Caco-2 (cell line): ENCODE data around the gene PRG3. TPM values are rescaled to one million over a fixed set of nuclear protein-coding genes. Genes with fewer than 3 reads are reported as not detected.

Experiments
- BruUV-seq: library from RNA; stranded (reverse); fragments of 400-500 nt; replicated peaks from 2 replicates; lab custom pipeline; 2021; lab: Mats Ljungman, UMichigan
- CTCF ChIA-PET: fragments of 300-600 bp; sonication (Branson Sonifier 250); formaldehyde crosslinking; loops from one replicate; lab custom pipeline; 2022; ENCODE audit warnings: antibody characterized with exemption; lab: Charles Lee
- POLR2A ChIA-PET: fragments of 300-600 bp; sonication (Branson Sonifier 250); formaldehyde crosslinking; loops from one replicate; lab custom pipeline; 2022; ENCODE audit warnings: antibody characterized with exemption; lab: Charles Lee
- DNase-seq, 2 experiments: peaks; one replicate each; pipeline versions ENCODE4 v3.0.0 to v3.0.0-alpha.2; 2020 to 2022
- H3K27me3 ChIP-seq: replicated peaks from 2 replicates; pipeline ENCODE4 v1.6.0; 2011; ENCODE audit warnings: low read length; ENCODE audit not compliant: control insufficient read depth, insufficient read depth
- H3K36me3 ChIP-seq: 2 replicates; pipeline ENCODE4 v1.5.1; 2011; ENCODE audit warnings: low read length; ENCODE audit not compliant: control insufficient read depth, insufficient read depth
- H3K4me1 ChIP-seq: fragments of 250-450 bp; sonication (Bioruptor Pico); 2 replicates; pipeline ENCODE4 v1.5.1; 2020; ENCODE audit warnings: mild to moderate bottlenecking
- H3K4me3 ChIP-seq: 2 replicates; pipeline ENCODE4 v1.5.1; 2011; ENCODE audit warnings: low read depth, mild to moderate bottlenecking, control low read depth, low read length
- H3K9me3 ChIP-seq: fragments of 250-450 bp; sonication (Bioruptor Pico); 2 replicates; pipeline ENCODE4 v1.5.1; 2020; ENCODE audit warnings: mild to moderate bottlenecking, moderate library complexity
- H3K27ac Mint-ChIP-seq: one replicate; pipeline ENCODE4 v1.8.0; 2022; ENCODE audit warnings: mixed read lengths; ENCODE audit not compliant: unreplicated experiment
- H3K27me3 Mint-ChIP-seq: one replicate; pipeline ENCODE4 v1.8.0; 2022; ENCODE audit warnings: mixed read lengths; ENCODE audit not compliant: insufficient read depth, unreplicated experiment
- H3K36me3 Mint-ChIP-seq: one replicate; pipeline ENCODE4 v1.8.0; 2022; ENCODE audit warnings: mild to moderate bottlenecking, mixed read lengths; ENCODE audit not compliant: insufficient read depth, unreplicated experiment
- H3K4me1 Mint-ChIP-seq: one replicate; pipeline ENCODE4 v1.8.0; 2022; ENCODE audit warnings: low read depth, mixed read lengths; ENCODE audit not compliant: unreplicated experiment
- H3K4me3 Mint-ChIP-seq: one replicate; pipeline ENCODE4 v1.8.0; 2022; ENCODE audit warnings: mild to moderate bottlenecking, moderate library complexity, mixed read lengths; ENCODE audit not compliant: unreplicated experiment
- H3K9me3 Mint-ChIP-seq: one replicate; pipeline ENCODE4 v1.8.0; 2022; ENCODE audit warnings: mixed read lengths; ENCODE audit not compliant: unreplicated experiment
- intact Hi-C: fragments of 100-400 bp; cut with micrococcal nuclease; formaldehyde crosslinking; loops from one replicate; pipeline ENCODE4 v1.10.0; 2022; ENCODE audit not compliant: unreplicated experiment
- total RNA-seq: library from RNA; stranded (reverse); gene quantifications from 2 replicates; pipeline ENCODE4 v1.2.3, GENCODE V29; 2022
- TF ChIP-seq, protein P1 (sequence below), 2 experiments: fragments of 200-600 bp in 1 of 2; IDR thresholded peaks; 1 replicate in 1 of 2; 2 replicates in 1 of 2; pipeline versions ENCODE4 v1.5.1 to v1.8.0; 2011 to 2022; ENCODE audit warnings: antibody characterized with exemption in 1 of 2, control low read depth in 1 of 2, inconsistent platforms in 1 of 2, low read depth in 1 of 2, low read length in 1 of 2, mild to moderate bottlenecking in 1 of 2, moderate library complexity in 1 of 2; ENCODE audit not compliant: insufficient read depth in 1 of 2, severe bottlenecking in 1 of 2, unreplicated experiment in 1 of 2

PRG3 gene
- total RNA-seq, 1 experiment from 2014 or later = not detected

DNA sequence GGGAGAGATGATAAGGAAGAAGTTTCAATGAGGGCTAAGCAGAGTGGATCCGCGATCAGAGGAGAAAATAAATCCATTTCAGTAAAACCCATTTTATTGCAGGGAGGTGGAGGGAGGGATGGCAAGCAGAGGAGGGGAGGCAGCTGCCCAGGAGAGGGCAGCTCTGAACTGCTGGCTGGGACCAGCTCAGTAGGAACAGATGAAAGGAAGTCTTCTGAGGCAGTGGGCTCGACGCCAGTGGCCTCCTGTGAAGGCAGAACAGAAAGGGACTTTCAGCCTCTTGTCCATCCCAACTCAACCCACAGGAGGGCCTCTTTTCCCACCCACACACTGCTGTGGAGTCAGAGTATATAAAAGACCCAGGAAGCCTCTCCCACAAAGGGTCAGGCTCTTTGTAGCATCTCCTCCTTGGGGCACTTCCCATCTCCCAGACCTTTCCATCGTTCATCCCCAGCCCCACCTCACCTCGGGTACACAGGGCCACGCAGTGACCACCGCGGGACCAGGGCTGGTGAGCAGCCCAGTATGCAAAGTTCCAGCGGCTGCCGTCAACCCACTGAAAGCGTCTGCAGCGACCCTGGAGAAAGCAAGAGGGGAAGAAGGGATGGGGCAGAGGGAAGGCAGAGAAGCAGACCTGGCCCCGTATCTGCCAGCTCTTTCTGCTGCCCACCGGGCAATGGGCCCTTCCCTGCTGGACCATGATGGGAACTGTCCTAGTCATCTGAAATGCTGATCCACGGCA lies 6.5 kb upstream of the PRG3 start:
- CTCF ChIA-PET = no interaction called here
- peaks cover 30% of the 10 kb centered on the region for H3K27me3 Mint-ChIP-seq
- no peak overlapping the region for H3K27ac Mint-ChIP-seq
- Histone ChIP-seq H3K4me1 (no peaks in the 10 kb centered on the region), H3K27me3 (no peaks in the 10 kb centered on the region), H3K36me3 (no peaks in the 10 kb centered on the region), H3K9me3 (no peaks in the 10 kb centered on the region), H3K4me3 (no peak overlapping the region)
- POLR2A ChIA-PET = no interaction called here
- H3K36me3 Mint-ChIP-seq = no peaks in the 10 kb centered on the region
- H3K9me3 Mint-ChIP-seq = no peaks in the 10 kb centered on the region
- H3K4me1 Mint-ChIP-seq = no peaks in the 10 kb centered on the region
- DNase-seq = no peak
- intact Hi-C loops = no loop called here
- no peak overlapping the region for H3K4me3 Mint-ChIP-seq
- BruUV-seq = no TSS peak
- TF ChIP-seq, protein P1, sequence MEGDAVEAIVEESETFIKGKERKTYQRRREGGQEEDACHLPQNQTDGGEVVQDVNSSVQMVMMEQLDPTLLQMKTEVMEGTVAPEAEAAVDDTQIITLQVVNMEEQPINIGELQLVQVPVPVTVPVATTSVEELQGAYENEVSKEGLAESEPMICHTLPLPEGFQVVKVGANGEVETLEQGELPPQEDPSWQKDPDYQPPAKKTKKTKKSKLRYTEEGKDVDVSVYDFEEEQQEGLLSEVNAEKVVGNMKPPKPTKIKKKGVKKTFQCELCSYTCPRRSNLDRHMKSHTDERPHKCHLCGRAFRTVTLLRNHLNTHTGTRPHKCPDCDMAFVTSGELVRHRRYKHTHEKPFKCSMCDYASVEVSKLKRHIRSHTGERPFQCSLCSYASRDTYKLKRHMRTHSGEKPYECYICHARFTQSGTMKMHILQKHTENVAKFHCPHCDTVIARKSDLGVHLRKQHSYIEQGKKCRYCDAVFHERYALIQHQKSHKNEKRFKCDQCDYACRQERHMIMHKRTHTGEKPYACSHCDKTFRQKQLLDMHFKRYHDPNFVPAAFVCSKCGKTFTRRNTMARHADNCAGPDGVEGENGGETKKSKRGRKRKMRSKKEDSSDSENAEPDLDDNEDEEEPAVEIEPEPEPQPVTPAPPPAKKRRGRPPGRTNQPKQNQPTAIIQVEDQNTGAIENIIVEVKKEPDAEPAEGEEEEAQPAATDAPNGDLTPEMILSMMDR (IDR thresholded peaks at IDR 0.05; ENCODE audit: insufficient read depth in 1 of 2, low read depth in 1 of 2, low read length in 1 of 2, severe bottlenecking in 1 of 2, unreplicated experiment in 1 of 2) = no peak

DNA sequence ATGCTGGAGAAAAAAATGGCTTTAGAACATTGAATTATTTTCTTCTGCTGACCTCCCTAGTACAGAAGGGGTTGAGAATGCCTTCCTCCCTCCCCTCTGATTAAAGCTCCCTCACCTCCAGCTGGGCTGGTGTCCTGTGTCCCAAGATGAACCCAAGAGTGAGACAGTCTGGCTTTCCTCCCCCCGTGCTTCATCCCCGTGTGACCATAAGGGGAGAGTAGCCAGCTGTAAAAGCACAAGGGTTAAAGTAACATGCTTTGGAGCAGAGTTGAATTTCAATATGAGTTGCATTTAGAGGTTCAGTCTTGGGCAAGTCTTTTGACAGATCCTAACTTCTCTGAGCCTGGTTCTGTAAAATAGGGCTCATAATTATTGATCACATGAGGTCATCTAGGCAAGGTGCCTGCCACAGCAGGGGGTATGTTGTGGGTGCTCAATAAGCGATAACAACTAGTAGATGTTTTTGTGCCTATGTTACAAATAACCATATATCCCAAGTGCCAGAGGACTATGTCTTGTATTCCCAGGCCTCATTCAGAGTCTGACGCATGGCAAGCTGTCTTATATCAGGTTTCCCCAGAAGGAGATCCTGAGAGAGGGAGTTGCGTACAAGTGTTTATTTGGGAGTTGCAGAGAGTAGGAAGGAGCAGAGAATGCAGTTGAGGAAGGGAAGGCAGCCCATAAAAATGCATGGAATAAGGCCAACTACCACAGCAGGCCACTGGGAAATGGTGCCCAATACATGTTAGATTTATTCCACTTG lies 5.4 kb upstream of the PRG3 start:
- POLR2A ChIA-PET = no interaction called here
- Mint-ChIP-seq H3K9me3 (no peaks in the 10 kb centered on the region), H3K4me1 (no peaks in the 10 kb centered on the region), H3K36me3 (no peaks in the 10 kb centered on the region), H3K27ac (no peak overlapping the region), H3K4me3 (no peak overlapping the region), H3K27me3 (peaks cover 28% of the 10 kb centered on the region)
- intact Hi-C loops = no loop called here
- Histone ChIP-seq H3K4me1 (no peaks in the 10 kb centered on the region), H3K9me3 (no peaks in the 10 kb centered on the region), H3K36me3 (no peaks in the 10 kb centered on the region), H3K27me3 (no peaks in the 10 kb centered on the region), H3K4me3 (no peak overlapping the region)
- no TSS peak for BruUV-seq
- TF ChIP-seq, protein P1 (IDR thresholded peaks at IDR 0.05; ENCODE audit: insufficient read depth in 1 of 2, low read depth in 1 of 2, low read length in 1 of 2, severe bottlenecking in 1 of 2, unreplicated experiment in 1 of 2) = no peak
- CTCF ChIA-PET = no interaction called here
- no peak for DNase-seq

DNA sequence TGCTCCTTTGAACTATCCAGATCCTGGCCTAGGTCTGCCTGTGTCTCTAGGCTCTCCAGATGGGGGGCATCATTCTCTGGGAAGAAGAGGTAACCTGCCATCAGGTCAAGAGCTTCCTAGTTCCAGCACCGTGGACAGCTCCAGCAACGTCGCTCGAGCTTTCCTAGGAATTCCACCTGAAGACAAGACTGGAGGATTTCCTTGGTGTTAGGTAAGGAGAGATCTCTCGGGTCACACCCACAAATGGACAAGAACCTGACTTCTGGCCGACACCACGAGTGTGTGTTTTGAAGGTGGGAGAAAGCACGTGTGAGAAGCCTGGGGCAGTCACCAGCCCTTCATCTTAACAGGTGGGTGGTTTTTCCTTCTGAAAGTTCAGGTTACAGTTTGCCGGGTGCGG lies 1.2 kb downstream of the PRG3 start:
- DNase-seq = peak; percentile 54 to 70
- Mint-ChIP-seq H3K9me3 (no peaks in the 10 kb centered on the region), H3K27me3 (peaks cover 10% of the 10 kb centered on the region), H3K36me3 (no peaks in the 10 kb centered on the region), H3K27ac (no peak overlapping the region), H3K4me3 (no peak overlapping the region), H3K4me1 (no peaks in the 10 kb centered on the region)
- Histone ChIP-seq H3K36me3 (no peaks in the 10 kb centered on the region), H3K27me3 (no peaks in the 10 kb centered on the region), H3K4me3 (no peak overlapping the region), H3K4me1 (no peaks in the 10 kb centered on the region), H3K9me3 (no peaks in the 10 kb centered on the region)
- ChIA-PET CTCF (interaction anchor here (0.7 to 1.2 kb wide), 2 partner anchors 13 to 173 kb away, joined by 3 to 5 read pairs; no protein-coding TSS in a partner anchor), POLR2A (interaction anchor here (0.8 kb wide), 1 partner anchor 34 kb away, joined by 3 read pairs; no protein-coding TSS in a partner anchor)
- TF ChIP-seq, protein P1 (IDR thresholded peaks at IDR 0.05; ENCODE audit: insufficient read depth in 1 of 2, low read depth in 1 of 2, low read length in 1 of 2, severe bottlenecking in 1 of 2, unreplicated experiment in 1 of 2) = no peak
- intact Hi-C loops = no loop called here
- BruUV-seq = no TSS peak
